ENCODE results near the gene CACNB4. TPM values are rescaled to one million over a fixed set of nuclear protein-coding genes. Genes with fewer than 3 reads are reported as not detected.
A peak's percentile ranks its signal among the peaks of the same experiment; 100 is the strongest.

Gene CACNB4
- total RNA-seq, 1 donor from 2014 or later: 5.6 TPM

DNA sequence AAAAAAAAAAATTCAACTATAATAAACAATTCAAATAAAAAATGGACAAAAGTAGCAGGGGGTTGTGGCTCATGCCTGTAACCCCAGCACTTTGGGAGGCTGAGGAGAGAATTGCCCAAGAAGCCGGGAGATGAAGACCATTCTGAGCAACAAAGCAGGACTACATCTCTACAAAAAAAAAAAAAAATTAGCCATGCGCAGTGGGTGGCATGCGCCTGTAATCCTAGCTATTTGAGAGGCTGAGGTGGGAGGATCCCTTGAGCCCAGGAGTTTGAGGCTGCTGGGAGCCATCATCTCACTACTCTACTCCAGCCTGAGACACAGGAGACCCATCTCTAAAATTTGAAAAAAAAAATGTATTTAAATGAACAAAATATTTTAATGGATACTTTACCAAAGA lies 4.4 kb upstream of the CACNB4 start:
- Mint-ChIP-seq H3K4me3 (no peak overlapping the region), H3K36me3 (no peaks in the 10 kb centered on the region), H3K4me1 (ENCODE audit: unreplicated experiment) (peaks cover 6% of the 10 kb centered on the region), H3K27ac (no peak overlapping the region), H3K27me3 (peaks cover 28% of the 10 kb centered on the region), H3K9me3 (no peaks in the 10 kb centered on the region)
- DNase-seq (ENCODE audit: extremely low spot score, unreplicated experiment): no peak
- TF ChIP-seq, protein P1, sequence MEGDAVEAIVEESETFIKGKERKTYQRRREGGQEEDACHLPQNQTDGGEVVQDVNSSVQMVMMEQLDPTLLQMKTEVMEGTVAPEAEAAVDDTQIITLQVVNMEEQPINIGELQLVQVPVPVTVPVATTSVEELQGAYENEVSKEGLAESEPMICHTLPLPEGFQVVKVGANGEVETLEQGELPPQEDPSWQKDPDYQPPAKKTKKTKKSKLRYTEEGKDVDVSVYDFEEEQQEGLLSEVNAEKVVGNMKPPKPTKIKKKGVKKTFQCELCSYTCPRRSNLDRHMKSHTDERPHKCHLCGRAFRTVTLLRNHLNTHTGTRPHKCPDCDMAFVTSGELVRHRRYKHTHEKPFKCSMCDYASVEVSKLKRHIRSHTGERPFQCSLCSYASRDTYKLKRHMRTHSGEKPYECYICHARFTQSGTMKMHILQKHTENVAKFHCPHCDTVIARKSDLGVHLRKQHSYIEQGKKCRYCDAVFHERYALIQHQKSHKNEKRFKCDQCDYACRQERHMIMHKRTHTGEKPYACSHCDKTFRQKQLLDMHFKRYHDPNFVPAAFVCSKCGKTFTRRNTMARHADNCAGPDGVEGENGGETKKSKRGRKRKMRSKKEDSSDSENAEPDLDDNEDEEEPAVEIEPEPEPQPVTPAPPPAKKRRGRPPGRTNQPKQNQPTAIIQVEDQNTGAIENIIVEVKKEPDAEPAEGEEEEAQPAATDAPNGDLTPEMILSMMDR (conservative IDR thresholded peaks at IDR 0.05): no peak

DNA sequence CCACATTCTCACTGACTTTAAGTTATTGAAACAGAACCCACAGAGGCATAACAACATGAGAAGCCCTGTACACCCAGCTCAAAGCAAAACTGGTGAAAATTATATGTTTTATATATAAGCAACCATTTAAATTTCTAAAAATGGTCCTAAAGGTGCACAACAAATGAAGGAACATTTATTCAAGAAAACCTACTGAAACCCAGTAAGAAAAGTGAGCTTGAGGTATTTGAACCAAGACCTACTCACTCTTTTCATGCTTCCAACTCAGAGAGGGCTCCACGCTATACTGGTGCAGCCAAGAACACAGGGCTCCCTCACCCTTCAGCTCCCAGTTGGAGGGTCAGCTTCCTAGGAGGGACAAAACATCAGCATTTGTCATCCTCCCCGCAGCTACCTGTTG lies 2.1 kb upstream of the CACNB4 start:
- DNase-seq (ENCODE audit: extremely low spot score, unreplicated experiment): no peak
- TF ChIP-seq, protein P1 (conservative IDR thresholded peaks at IDR 0.05): no peak
- Mint-ChIP-seq H3K27ac (no peak overlapping the region), H3K27me3 (peaks cover 45% of the 10 kb centered on the region), H3K4me3 (peak overlapping the region; percentile 53), H3K4me1 (ENCODE audit: unreplicated experiment) (peaks cover 11% of the 10 kb centered on the region), H3K9me3 (no peaks in the 10 kb centered on the region), H3K36me3 (no peaks in the 10 kb centered on the region)

DNA sequence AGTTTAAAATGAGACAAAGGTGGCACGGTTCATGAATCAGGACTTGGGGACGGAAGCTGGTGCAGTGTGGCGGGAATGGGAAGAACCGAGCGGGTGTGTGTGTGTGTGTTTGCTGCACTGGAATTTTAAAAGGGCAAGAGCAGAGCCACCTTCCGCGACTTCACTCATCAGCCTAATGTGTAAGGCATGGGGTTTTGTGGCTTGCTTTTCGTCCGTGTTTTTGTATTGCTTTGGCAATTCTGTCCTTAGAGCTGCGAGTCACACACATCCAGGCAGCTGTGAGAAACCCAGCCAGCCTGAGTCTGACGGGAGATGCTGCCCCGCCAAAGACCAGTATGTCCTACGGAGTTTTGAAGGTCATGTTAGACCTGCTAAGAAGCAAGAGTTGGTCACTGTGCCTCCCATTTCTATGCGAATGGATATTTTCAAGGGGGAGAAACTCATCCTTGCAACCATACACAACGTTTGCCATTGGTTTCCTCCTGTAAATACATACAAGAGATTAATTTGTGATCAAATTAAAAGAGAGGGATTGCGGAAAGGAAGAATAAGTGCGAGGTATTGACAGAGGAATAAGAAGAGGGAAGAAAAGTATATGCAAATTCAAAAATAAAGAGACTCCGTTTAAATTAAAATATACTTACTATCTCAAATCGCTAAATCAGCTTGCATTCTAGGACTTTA lies 665 bp upstream of the CACNB4 start:
- Mint-ChIP-seq H3K4me3 (peak overlapping the region; percentile 96), H3K36me3 (no peaks in the 10 kb centered on the region)

DNA sequence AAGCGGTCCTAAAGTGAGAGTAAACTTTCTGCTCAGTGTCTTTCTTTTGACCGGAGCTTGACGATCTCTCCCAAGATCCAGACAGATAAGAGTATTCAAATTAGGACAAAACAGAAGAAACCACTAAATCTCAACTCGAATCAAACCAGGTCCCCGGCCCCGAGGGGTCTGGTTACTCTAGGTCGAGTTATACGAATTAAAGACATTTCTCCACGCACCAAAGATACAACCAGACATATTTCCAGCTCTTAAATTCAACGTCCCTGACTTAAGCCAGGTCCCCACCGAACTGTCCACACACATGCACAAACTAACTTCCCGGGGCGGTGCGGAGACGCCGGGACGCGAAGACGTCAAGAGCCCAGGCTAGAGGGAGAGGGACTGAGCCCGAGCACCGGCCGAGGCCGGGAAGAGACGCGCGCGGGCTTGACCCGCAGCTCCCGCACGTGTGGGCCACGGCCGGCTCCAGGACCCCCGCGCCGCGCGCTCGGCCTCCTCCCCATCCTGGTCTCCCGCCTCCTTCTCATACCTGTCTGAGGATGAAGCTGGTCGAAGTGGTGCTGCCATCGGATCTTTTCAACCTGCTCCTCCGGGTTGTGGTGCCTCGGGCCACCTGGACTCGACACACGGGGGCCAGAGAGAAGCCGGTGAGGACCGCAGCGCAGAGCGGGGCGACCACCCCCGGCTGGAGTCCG lies 896 bp downstream of the CACNB4 start:
- DNase-seq (ENCODE audit: extremely low spot score, unreplicated experiment): no peak

More for the DNA sequence above, 665 bp upstream of the CACNB4 start:
- TF ChIP-seq, protein P1 (conservative IDR thresholded peaks at IDR 0.05): no peak
- peak overlapping the region; percentile 81 for H3K27ac Mint-ChIP-seq
- H3K4me1 Mint-ChIP-seq (ENCODE audit: unreplicated experiment): peaks cover 11% of the 10 kb centered on the region
- DNase-seq (ENCODE audit: extremely low spot score, unreplicated experiment): no peak
- peaks cover 56% of the 10 kb centered on the region for H3K27me3 Mint-ChIP-seq
- no peaks in the 10 kb centered on the region for H3K9me3 Mint-ChIP-seq

DNA sequence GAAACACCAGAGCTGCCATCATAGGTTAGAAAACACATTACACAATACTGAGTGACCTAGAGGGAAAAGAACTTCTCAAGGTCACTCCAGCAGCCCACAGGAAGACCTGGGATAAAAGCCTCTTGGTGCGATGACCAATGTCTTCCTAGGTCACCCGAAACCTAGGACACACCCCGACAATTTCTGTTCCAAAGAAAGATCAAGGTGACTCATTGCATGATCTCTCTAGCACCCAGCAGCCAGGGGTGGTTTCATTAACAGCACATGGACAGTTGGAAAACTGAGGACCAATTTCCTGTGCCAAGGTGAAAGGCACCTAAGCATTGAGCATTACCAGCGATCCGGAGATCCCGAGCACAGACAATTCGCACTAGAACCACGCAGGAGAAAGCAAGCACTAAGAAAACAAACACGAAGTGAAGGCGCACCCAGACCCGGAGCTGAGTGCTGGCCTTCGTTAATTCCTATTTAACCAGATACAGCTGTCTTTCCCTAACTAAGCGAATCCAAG lies 1.5 kb downstream of the CACNB4 start:
- DNase-seq (ENCODE audit: extremely low spot score, unreplicated experiment): no peak
- H3K9me3 Mint-ChIP-seq: no peaks in the 10 kb centered on the region

More for the DNA sequence above, 896 bp downstream of the CACNB4 start:
- TF ChIP-seq, protein P1 (conservative IDR thresholded peaks at IDR 0.05): no peak
- Mint-ChIP-seq H3K27me3 (peaks cover 63% of the 10 kb centered on the region), H3K9me3 (no peaks in the 10 kb centered on the region), H3K4me1 (ENCODE audit: unreplicated experiment) (peaks cover 11% of the 10 kb centered on the region), H3K36me3 (no peaks in the 10 kb centered on the region), H3K27ac (peak overlapping the region; percentile 27), H3K4me3 (peak overlapping the region; percentile 90)

More for the DNA sequence above, 1.5 kb downstream of the CACNB4 start:
- Mint-ChIP-seq H3K27ac (peak overlapping the region; percentile 27), H3K4me1 (ENCODE audit: unreplicated experiment) (peaks cover 11% of the 10 kb centered on the region), H3K4me3 (peak overlapping the region; percentile 90), H3K27me3 (peaks cover 59% of the 10 kb centered on the region), H3K36me3 (no peaks in the 10 kb centered on the region)
- TF ChIP-seq, protein P1 (conservative IDR thresholded peaks at IDR 0.05): no peak

All from type B pancreatic cell (in vitro differentiated cells).